ENCODE results near the gene RITA1. TPM values are rescaled to one million over a fixed set of nuclear protein-coding genes. Genes with fewer than 3 reads are reported as not detected.

RITA1 gene
- total RNA-seq, 1 donor, result 22.4 TPM

DNA sequence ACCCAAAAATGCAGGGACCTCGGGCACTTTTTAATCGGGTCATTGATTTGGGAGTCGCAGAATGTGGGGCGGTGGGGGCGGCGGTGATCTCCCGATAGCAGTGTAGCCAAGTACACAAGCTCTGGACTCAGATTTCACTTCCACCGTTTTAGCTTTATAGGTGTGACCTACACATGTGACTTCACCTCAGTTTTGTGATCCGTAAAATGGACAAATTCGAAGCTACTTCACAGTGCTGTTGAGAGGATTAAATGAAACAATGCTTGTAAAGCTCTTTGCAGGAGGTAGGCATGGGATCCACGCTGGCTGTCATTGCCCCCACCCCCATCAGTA is 478 bp downstream of the RITA1 start:
- Histone ChIP-seq H3K4me3 (ENCODE audit: insufficient read depth, low read length) (peak overlapping the region; percentile 98), H4K20me1 (ENCODE audit: insufficient read depth, low read length) (peaks cover 7% of the 10 kb centered on the region), H3K79me2 (ENCODE audit: insufficient read depth, low read length) (peaks cover 52% of the 10 kb centered on the region), H3K4me1 (ENCODE audit: insufficient read depth, low read length) (peaks cover 11% of the 10 kb centered on the region), H2AFZ (ENCODE audit: low read length) (peak overlapping the region; percentile 85), H3K4me2 (ENCODE audit: insufficient read depth, low read length) (peak overlapping the region; percentile 93), H3K9me3 (ENCODE audit: low read depth, low read length) (no peaks in the 10 kb centered on the region), H3K27ac (ENCODE audit: low read depth, low read length) (peak overlapping the region; percentile 98), H3K27me3 (ENCODE audit: insufficient read depth, low read length) (no peaks in the 10 kb centered on the region), H3K36me3 (ENCODE audit: insufficient read depth, low read length) (peaks cover 14% of the 10 kb centered on the region)
- DNase-seq (ENCODE audit: insufficient read length, low spot score, missing footprints), result no peak
- no peak for TF ChIP-seq CTCF (IDR thresholded peaks at IDR 0.05; ENCODE audit: extremely low read depth, low read depth, low read length)

DNA sequence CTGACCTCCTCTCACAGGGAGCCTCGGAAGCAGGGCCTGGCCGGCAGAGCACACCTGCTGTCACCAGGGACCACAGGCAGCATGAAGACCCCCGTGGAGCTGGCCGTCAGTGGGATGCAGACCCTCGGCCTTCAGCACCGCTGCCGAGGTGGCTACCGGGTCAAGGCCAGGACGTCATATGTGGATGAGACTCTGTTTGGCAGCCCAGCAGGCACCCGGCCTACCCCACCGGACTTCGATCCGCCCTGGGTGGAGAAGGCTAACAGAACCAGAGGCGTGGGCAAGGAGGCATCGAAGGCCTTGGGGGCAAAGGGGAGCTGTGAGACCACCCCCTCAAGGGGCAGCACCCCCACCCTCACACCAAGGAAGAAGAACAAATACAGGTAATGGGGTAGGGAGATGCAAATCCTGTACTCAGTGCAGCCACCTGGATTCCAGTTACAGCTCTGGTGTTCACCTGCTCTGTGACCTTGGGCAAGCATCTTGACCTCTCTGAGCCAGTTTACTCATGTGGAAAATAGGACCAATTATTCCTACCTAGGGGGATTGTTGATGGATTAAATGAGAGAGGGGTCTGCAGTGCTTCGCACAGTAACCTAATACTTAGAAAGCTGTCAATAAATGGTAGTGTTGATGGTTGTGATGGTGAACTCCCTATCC is 1.3 kb downstream of the RITA1 start:
- peaks cover 20% of the 10 kb centered on the region for H3K36me3 ChIP-seq (ENCODE audit: insufficient read depth, low read length)
- no peak for TF ChIP-seq CTCF (IDR thresholded peaks at IDR 0.05; ENCODE audit: extremely low read depth, low read depth, low read length)
- H3K79me2 ChIP-seq (ENCODE audit: insufficient read depth, low read length), result peaks cover 46% of the 10 kb centered on the region
- H3K9me3 ChIP-seq (ENCODE audit: low read depth, low read length), result no peaks in the 10 kb centered on the region
- no peak overlapping the region for H2AFZ ChIP-seq (ENCODE audit: low read length)
- peak overlapping the region; percentile 93 for H3K4me2 ChIP-seq (ENCODE audit: insufficient read depth, low read length)
- H3K27ac ChIP-seq (ENCODE audit: low read depth, low read length), result no peak overlapping the region
- no peaks in the 10 kb centered on the region for H3K27me3 ChIP-seq (ENCODE audit: insufficient read depth, low read length)
- H4K20me1 ChIP-seq (ENCODE audit: insufficient read depth, low read length), result peaks cover 7% of the 10 kb centered on the region
- peak overlapping the region; percentile 98 for H3K4me3 ChIP-seq (ENCODE audit: insufficient read depth, low read length)
- no peak for DNase-seq (ENCODE audit: insufficient read length, low spot score, missing footprints)
- peaks cover 11% of the 10 kb centered on the region for H3K4me1 ChIP-seq (ENCODE audit: insufficient read depth, low read length)

DNA sequence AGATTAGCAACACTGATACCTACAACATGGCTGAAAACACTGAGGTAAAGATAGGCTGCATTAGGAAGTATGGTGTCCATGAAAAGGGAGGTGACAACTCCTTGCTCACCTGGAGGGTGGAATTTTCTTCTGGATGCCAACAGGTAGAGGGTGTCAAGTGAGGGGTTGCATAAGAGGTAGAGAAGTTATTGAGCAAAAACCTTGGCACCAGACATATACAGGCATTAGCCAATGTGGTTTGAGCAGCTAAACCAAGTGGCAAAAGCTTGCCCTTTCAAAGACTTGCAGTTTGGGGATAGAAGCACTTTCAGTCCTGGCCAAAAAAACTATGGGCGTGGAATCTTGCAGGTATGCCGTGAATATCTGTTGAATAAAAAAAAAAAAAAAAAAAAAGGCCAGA is 3.8 kb downstream of the RITA1 start:
- Histone ChIP-seq H3K4me2 (ENCODE audit: insufficient read depth, low read length) (no peak overlapping the region), H3K9me3 (ENCODE audit: low read depth, low read length) (no peaks in the 10 kb centered on the region), H3K36me3 (ENCODE audit: insufficient read depth, low read length) (peaks cover 16% of the 10 kb centered on the region), H3K4me1 (ENCODE audit: insufficient read depth, low read length) (peaks cover 18% of the 10 kb centered on the region), H3K27me3 (ENCODE audit: insufficient read depth, low read length) (no peaks in the 10 kb centered on the region), H3K27ac (ENCODE audit: low read depth, low read length) (no peak overlapping the region), H3K79me2 (ENCODE audit: insufficient read depth, low read length) (peaks cover 20% of the 10 kb centered on the region), H3K4me3 (ENCODE audit: insufficient read depth, low read length) (no peak overlapping the region), H2AFZ (ENCODE audit: low read length) (no peak overlapping the region), H4K20me1 (ENCODE audit: insufficient read depth, low read length) (peaks cover 4% of the 10 kb centered on the region)
- peak; percentile 43 for DNase-seq (ENCODE audit: insufficient read length, low spot score, missing footprints)
- TF ChIP-seq CTCF (IDR thresholded peaks at IDR 0.05; ENCODE audit: extremely low read depth, low read depth, low read length), result no peak

DNA sequence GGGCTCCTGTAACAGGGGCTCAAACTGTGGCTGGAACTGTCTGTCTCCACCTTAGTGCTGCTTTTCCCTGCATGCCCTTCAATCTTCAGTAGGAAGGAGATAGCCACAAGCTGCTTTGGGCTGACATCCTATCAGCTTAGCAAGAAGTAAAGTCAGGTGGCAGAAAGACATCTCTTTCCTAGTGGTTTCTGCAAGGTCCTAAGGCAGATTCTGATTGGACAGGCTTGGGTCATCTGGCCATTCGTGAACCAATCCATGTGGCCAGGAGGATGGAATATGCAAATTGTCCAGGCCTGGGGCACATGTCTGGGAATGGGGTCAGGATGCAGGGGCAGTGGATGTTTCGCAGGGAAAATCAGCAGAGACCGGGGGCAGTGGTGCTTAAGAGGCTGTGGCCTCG is 5.2 kb downstream of the RITA1 start:
- H3K4me2 ChIP-seq (ENCODE audit: insufficient read depth, low read length), result no peak overlapping the region
- H3K27me3 ChIP-seq (ENCODE audit: insufficient read depth, low read length), result no peaks in the 10 kb centered on the region
- no peak overlapping the region for H3K4me3 ChIP-seq (ENCODE audit: insufficient read depth, low read length)
- H3K27ac ChIP-seq (ENCODE audit: low read depth, low read length), result no peak overlapping the region
- DNase-seq (ENCODE audit: insufficient read length, low spot score, missing footprints), result peak; percentile 81
- no peak overlapping the region for H2AFZ ChIP-seq (ENCODE audit: low read length)
- H3K79me2 ChIP-seq (ENCODE audit: insufficient read depth, low read length), result peaks cover 17% of the 10 kb centered on the region
- H3K9me3 ChIP-seq (ENCODE audit: low read depth, low read length), result no peaks in the 10 kb centered on the region
- H3K36me3 ChIP-seq (ENCODE audit: insufficient read depth, low read length), result peaks cover 16% of the 10 kb centered on the region
- peaks cover 4% of the 10 kb centered on the region for H4K20me1 ChIP-seq (ENCODE audit: insufficient read depth, low read length)
- no peak for TF ChIP-seq CTCF (IDR thresholded peaks at IDR 0.05; ENCODE audit: extremely low read depth, low read depth, low read length)
- H3K4me1 ChIP-seq (ENCODE audit: insufficient read depth, low read length), result peaks cover 29% of the 10 kb centered on the region

Measured in osteoblast (primary cell).